RWPE2 (cell line): ENCODE measurements around the gene SYNGR4.

ENCODE experiments used
- ATAC-seq: fragments of 200-7000 bp; cut with Tn5 transposase; 3 replicates; pipeline ENCODE4 v1.9.1; 2021; ENCODE audit warnings: low read depth
- DNase-seq: peaks from one replicate; pipeline ENCODE4 v3.0.0-alpha.2; 2020; ENCODE audit warnings: low spot score
- H3K27ac ChIP-seq: fragments of 450-650 bp; 2 replicates; pipeline ENCODE4 v1.5.1; 2017; ENCODE audit warnings: mild to moderate bottlenecking; ENCODE audit not compliant: poor library complexity, severe bottlenecking
- H3K27me3 ChIP-seq: fragments of 250-450 bp; sonication (Bioruptor Pico); 2 replicates; pipeline ENCODE4 v1.5.1; 2021; ENCODE audit warnings: mild to moderate bottlenecking, moderate library complexity; ENCODE audit not compliant: insufficient read depth, poor library complexity, severe bottlenecking
- H3K36me3 ChIP-seq: fragments of 250-450 bp; sonication (Bioruptor Pico); 2 replicates; pipeline ENCODE4 v1.5.1; 2020; ENCODE audit warnings: low read depth, mild to moderate bottlenecking, moderate library complexity
- H3K4me1 ChIP-seq: fragments of 250-450 bp; sonication (Bioruptor Pico); 2 replicates; pipeline ENCODE4 v1.5.1; 2021; ENCODE audit warnings: mild to moderate bottlenecking, moderate library complexity; ENCODE audit not compliant: insufficient read depth, poor library complexity, severe bottlenecking
- H3K4me3 ChIP-seq: fragments of 250-450 bp; sonication (Bioruptor Pico); 2 replicates; pipeline ENCODE4 v1.5.1; 2021; ENCODE audit warnings: mild to moderate bottlenecking, moderate library complexity; ENCODE audit not compliant: severe bottlenecking
- H3K9me3 ChIP-seq: fragments of 250-450 bp; sonication (Bioruptor Pico); 2 replicates; pipeline ENCODE4 v1.5.1; 2021; ENCODE audit warnings: mild to moderate bottlenecking, moderate library complexity; ENCODE audit not compliant: severe bottlenecking
- CTCF ChIP-seq: fragments of 450-650 bp; IDR thresholded peaks from one replicate; pipeline ENCODE4 v1.5.1; 2017; ENCODE audit warnings: mild to moderate bottlenecking, moderate library complexity; ENCODE audit not compliant: poor library complexity, severe bottlenecking

SYNGR4 gene

GRCh38 chr19:48364598-48365348 lies 606 bp downstream of the SYNGR4 start:
- Histone ChIP-seq H3K27ac (peak overlapping the region; percentile 77), H3K9me3 (no peaks in the 10 kb centered on the region), H3K36me3 (peaks cover 9% of the 10 kb centered on the region), H3K4me3 (peak overlapping the region; percentile 38), H3K27me3 (no peaks in the 10 kb centered on the region), H3K4me1 (peaks cover 3% of the 10 kb centered on the region)
- ATAC-seq (no peak), DNase-seq (no peak)
- no peak for TF ChIP-seq CTCF

- ATAC-seq: no peak
- Histone ChIP-seq H3K27ac (no peak overlapping the region), H3K4me3 (no peak overlapping the region), H3K27me3 (no peaks in the 10 kb centered on the region), H3K4me1 (peaks cover 3% of the 10 kb centered on the region), H3K36me3 (peaks cover 9% of the 10 kb centered on the region), H3K9me3 (no peaks in the 10 kb centered on the region)
- DNase-seq: no peak
- TF ChIP-seq CTCF: no peak
These were observed 1.4 kb downstream of the SYNGR4 start for GRCh38 chr19:48365602-48366001.

GRCh38 chr19:48367855-48368254 lies 3.7 kb downstream of the SYNGR4 start:
- H3K4me1 ChIP-seq: peaks cover 3% of the 10 kb centered on the region
- no peak overlapping the region for H3K27ac ChIP-seq
- ATAC-seq (no peak), DNase-seq (no peak)
- H3K36me3 ChIP-seq: no peaks in the 10 kb centered on the region
- no peak overlapping the region for H3K4me3 ChIP-seq
- TF ChIP-seq CTCF: no peak
- no peaks in the 10 kb centered on the region for H3K27me3 ChIP-seq
- H3K9me3 ChIP-seq: no peaks in the 10 kb centered on the region

- H3K9me3 ChIP-seq: no peaks in the 10 kb centered on the region
- no peak overlapping the region for H3K4me3 ChIP-seq
- H3K27me3 ChIP-seq: no peaks in the 10 kb centered on the region
- H3K36me3 ChIP-seq: no peaks in the 10 kb centered on the region
- DNase-seq (no peak), ATAC-seq (no peak)
- peaks cover 6% of the 10 kb centered on the region for H3K4me1 ChIP-seq
- no peak for TF ChIP-seq CTCF
- no peak overlapping the region for H3K27ac ChIP-seq
These were observed 4.8 kb downstream of the SYNGR4 start for GRCh38 chr19:48368936-48369335.

- Histone ChIP-seq H3K4me1 (peaks cover 6% of the 10 kb centered on the region), H3K27ac (no peak overlapping the region), H3K36me3 (no peaks in the 10 kb centered on the region), H3K27me3 (no peaks in the 10 kb centered on the region), H3K4me3 (no peak overlapping the region), H3K9me3 (no peaks in the 10 kb centered on the region)
- DNase-seq: no peak
- no peak for TF ChIP-seq CTCF
- no peak for ATAC-seq
These were observed 6.8 kb downstream of the SYNGR4 start for GRCh38 chr19:48370955-48371354.
